AG09319 (cell line): ENCODE measurements around the gene IRF1.
"Not testable (repeated sequence)": the region's sequence is repeated elsewhere in the genome, so short reads cannot be mapped to it uniquely, and the experiment has no call there.

ENCODE experiments used
- DNase-seq: peaks from one replicate; pipeline ENCODE4 v3.0.0-alpha.2; 2010; ENCODE audit warnings: low read depth; ENCODE audit errors: extremely low read depth
- CTCF ChIP-seq: IDR thresholded peaks from 2 replicates; pipeline ENCODE4 v1.5.1; 2011; ENCODE audit warnings: low read depth, mild to moderate bottlenecking, inconsistent platforms, low read length, moderate library complexity

IRF1 gene

DNA sequence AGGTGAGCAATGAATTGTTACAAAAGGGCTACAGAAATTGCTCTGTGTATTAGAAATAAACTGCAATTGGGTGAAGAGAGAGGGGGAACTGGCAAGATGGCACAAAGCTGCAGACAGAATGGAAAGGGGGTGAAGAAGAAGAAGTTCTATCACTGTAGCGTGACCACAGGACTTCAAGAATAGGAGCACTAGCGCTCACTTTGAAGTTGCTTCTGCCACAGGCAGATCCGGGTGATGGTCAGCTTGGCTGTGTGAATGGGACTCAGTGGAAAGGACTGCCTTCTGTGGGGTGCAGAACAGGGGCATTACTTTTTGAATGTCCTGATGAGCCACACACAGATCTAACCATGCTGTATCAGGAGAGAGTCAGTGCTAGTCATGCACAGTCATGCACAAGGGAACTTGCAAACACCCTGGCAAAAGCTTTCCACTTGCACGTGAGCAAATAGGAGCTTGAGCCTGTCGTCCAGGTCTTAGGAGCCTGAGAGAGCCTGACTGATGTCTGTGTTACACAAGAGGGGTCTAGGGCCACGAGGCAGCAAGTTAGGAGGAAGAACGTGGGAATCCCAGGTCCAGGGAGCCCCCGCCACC, 36.5 kb upstream of the IRF1 start:
- no peak for DNase-seq
- TF ChIP-seq CTCF = no peak

DNA sequence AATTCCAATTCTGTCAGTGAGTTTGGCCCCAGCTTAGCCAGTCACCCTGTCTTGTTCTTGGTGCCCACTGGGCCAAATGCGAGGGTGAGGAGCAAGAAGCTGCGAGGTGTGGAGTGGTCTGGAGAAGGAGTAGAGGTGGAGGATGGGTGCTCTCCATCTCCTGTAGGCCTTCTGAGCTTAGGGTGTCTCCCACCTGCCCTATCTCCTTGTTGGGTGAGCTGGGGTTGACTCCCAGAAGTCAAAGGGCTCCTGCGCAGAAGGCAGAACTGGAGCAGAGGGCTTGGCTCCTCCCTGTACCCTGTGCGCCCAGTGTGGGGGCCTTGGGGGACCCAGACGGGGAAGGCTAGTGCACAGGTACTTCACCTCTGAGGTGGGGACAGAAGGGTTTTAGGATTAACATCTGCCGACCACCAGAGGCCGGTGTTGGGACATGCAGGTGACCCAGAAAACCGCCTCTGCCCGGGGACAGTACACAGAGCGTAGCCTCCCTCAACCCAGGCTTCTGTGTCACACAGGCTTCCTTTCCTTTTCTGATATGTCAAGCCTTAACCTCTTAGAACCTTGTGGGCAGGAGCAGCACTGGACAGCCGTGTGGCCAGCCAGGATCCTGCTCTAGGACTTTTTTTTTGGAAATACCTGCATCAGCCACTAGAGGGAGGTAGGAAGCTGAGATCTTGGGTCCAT, 35.9 kb upstream of the IRF1 start:
- DNase-seq = no peak
- peak; percentile 77 for TF ChIP-seq CTCF

GRCh38 chr5:132525299-132525724, 34.7 kb upstream of the IRF1 start:
- DNase-seq = no peak

DNA sequence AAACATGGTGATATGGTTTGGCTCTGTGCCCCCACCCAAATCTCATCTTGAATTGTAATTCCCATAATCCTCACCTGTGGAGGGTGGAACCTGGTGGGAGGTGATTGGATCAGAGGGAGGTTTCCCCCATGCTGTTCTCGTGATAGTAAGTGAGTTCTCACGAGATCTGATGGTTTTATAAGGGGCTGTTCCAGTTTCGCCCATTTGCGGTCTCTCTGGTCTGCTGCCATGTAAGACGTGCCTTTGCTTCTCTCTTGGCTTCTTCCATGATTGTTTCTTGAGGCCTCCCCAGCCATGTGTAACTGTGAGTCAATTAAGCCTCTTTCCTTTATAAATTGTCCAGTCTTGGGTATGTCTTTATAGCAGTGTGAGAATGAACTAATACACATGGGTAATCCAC, 34.3 kb upstream of the IRF1 start:
- DNase-seq = not testable (repeated sequence)

More at GRCh38 chr5:132525299-132525724, 34.7 kb upstream of the IRF1 start:
- no peak for TF ChIP-seq CTCF

DNA sequence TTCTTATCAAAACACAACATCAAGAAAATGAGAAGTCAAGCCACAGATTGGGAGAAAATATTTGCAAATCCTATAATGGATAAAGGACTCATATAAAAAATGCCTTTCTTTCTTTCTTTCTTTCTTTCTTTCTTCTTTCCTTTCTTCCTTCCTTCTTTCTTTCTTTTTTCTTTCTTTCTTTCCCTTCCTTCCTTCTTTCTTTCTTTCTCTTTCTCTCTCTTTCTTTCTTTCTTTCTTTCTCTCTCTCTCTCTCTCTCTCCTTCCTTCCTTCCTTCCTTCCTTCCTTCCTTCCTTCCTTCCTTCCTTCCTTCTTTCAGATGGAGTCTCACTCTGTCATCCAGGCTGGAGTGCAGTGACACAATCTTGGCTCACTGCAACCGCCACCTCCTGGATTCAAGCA, 31.5 kb upstream of the IRF1 start:
- DNase-seq = not testable (repeated sequence)

DNA sequence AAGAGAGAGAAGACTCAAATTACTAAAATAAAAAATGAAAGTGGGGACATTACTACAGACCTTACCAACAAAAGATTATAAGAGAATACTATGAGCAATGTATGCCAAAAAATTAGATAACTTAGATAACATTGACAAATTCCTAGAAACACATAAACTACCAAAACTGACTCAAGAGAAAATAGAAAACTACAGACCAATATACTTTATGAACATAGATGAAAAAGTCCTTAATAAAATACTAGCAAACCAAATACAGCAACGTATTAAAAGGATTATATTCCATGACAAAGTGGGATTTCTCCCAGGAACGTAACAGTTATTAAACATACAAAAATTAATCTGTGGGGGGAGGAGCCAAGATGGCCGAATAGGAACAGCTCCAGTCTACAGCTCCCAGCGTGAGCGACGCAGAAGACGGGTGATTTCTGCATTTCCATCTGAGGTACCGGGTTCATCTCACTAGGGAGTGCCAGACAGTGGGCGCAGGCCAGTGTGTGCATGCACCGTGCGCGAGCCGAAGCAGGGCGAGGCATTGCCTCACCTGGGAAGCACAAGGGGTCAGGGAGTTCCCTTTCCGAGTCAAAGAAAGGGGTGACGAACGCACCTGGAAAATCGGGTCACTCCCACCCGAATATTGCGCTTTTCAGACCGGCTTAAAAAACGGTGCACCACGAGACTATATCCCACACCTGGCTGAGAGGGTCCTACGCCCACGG, 23.2 kb upstream of the IRF1 start:
- not testable (repeated sequence) for DNase-seq

DNA sequence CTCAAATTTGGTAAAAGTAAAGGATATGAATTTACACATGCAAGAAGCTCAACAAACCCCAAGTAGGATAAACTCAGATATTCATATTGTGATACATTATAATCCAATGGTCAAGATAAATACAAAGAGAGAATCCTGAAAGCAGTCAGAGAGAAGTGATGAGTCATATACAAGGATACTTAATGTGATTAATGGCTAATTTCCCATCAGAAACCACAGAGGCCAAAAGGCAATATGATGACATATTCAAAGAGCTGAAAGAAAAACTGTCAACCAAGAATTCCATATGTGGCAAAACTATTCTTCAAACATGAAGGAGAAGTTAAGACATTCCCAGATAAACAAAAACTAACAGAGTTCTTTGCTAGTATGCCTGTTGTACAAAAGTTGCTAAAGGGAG, 19.5 kb upstream of the IRF1 start:
- no peak for DNase-seq

GRCh38 chr5:132506094-132506692, 15.6 kb upstream of the IRF1 start:
- peak; percentile 93 for DNase-seq
- peak; percentile 77 for TF ChIP-seq CTCF

More for the DNA sequence above, 19.5 kb upstream of the IRF1 start:
- no peak for TF ChIP-seq CTCF
